ENCODE results near the gene HYDIN. TPM values are rescaled to one million over a fixed set of nuclear protein-coding genes. Genes with fewer than 3 reads are reported as not detected.

Gene HYDIN
- polyA plus RNA-seq, 2 of the 4 experiments (the other 2 are of a cell fraction) = 0.23 to 0.41 TPM

DNA sequence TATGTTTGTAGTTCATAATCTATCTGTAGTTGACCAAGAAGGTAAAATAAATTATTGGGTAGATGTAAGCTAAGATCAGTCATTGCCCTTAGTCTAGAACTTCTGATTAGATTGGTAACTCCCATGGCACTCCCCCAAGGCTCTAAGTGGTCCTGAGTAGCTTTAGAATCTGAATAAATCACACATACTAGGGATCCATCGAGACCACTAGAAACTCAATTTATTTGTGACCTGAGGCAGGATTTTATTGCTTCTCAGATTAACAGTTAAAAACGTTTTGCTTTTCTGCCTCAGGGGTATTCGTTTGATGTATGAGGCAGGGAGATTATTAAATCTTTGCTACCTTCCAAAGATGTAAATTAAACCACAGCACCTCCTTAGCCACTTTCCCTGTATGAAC is 33.8 kb upstream of the HYDIN start:
- Histone ChIP-seq H3K9me3 (no peaks in the 10 kb centered on the region), H3K4me1 (no peaks in the 10 kb centered on the region), H3K4me3 (no peak overlapping the region), H3K4me2 (no peak overlapping the region), H3K27ac (no peak overlapping the region)
- no peak for FAIRE-seq
- DNase-seq (ENCODE audit: low read depth in 1 of 2, low spot score in 1 of 2) = no peak
- no peak for ATAC-seq
- CTCF ChIA-PET = no interaction called here
- TF ChIP-seq TP53 (CRISPR knock-in tag; IDR thresholded peaks at IDR 0.05) (no peak), KDM5A (IDR thresholded peaks at IDR 0.05) (no peak), PHF8 (IDR thresholded peaks at IDR 0.05; ENCODE audit: borderline replicate concordance, low read depth) (no peak), FOXS1 (CRISPR knock-in tag; IDR thresholded peaks at IDR 0.05) (no peak), ZFP36 (IDR thresholded peaks at IDR 0.05; ENCODE audit: borderline replicate concordance, partially characterized antibody) (no peak), NPAS2 (CRISPR knock-in tag; IDR thresholded peaks at IDR 0.05; ENCODE audit: borderline replicate concordance) (no peak), EHMT2 (IDR thresholded peaks at IDR 0.05; ENCODE audit: low read depth) (no peak), MAZ (IDR thresholded peaks at IDR 0.05; ENCODE audit: borderline replicate concordance, low read depth, low read length) (no peak)
- TF ChIP-seq, protein P1, sequence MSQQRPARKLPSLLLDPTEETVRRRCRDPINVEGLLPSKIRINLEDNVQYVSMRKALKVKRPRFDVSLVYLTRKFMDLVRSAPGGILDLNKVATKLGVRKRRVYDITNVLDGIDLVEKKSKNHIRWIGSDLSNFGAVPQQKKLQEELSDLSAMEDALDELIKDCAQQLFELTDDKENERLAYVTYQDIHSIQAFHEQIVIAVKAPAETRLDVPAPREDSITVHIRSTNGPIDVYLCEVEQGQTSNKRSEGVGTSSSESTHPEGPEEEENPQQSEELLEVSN (IDR thresholded peaks at IDR 0.05; ENCODE audit: borderline replicate concordance, low read depth) = no peak
- 2% methylated on average over 3 of the region's 3 CpGs for WGBS (ENCODE audit: missing lambda C conversion rate)
- POLR2A ChIA-PET = no interaction called here

DNA sequence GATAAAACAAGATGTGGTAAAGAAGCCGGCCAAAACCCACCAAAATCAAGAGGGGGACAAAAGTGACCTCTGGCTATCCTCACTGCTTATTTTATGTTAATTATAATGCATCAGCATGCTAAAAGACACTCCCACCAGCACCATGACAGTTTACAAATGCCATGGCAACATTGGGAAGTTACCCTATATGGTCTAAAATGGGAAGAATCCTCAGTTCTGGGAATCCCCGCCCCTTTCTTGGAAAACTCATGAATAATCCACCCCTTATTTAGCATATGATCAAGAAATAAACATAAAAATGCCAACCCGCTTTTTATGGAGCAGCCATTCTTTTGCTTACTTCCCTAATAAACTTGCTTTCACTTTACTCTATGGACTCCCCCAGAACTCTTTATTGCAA is 33.1 kb upstream of the HYDIN start:
- DNase-seq (ENCODE audit: low read depth in 1 of 2, low spot score in 1 of 2) = no peak
- ChIA-PET POLR2A (no interaction called here), CTCF (no interaction called here)
- FAIRE-seq = no peak
- TF ChIP-seq KDM1A (IDR thresholded peaks at IDR 0.05; ENCODE audit: low read depth) (no peak), ESRRA (IDR thresholded peaks at IDR 0.05; ENCODE audit: borderline replicate concordance, low read length) (no peak), FOSL2 (IDR thresholded peaks at IDR 0.05) (no peak), FOSL2 (CRISPR knock-in tag; IDR thresholded peaks at IDR 0.05) (no peak), FOSB (CRISPR knock-in tag; IDR thresholded peaks at IDR 0.05) (no peak), NR3C1 (IDR thresholded peaks at IDR 0.05) (no peak), CTCF (IDR thresholded peaks at IDR 0.05) (no peak)
- TF ChIP-seq, protein P2, sequence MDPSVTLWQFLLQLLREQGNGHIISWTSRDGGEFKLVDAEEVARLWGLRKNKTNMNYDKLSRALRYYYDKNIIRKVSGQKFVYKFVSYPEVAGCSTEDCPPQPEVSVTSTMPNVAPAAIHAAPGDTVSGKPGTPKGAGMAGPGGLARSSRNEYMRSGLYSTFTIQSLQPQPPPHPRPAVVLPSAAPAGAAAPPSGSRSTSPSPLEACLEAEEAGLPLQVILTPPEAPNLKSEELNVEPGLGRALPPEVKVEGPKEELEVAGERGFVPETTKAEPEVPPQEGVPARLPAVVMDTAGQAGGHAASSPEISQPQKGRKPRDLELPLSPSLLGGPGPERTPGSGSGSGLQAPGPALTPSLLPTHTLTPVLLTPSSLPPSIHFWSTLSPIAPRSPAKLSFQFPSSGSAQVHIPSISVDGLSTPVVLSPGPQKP (IDR thresholded peaks at IDR 0.05; ENCODE audit: low read depth, low read length) = no peak
- TF ChIP-seq, protein P3, sequence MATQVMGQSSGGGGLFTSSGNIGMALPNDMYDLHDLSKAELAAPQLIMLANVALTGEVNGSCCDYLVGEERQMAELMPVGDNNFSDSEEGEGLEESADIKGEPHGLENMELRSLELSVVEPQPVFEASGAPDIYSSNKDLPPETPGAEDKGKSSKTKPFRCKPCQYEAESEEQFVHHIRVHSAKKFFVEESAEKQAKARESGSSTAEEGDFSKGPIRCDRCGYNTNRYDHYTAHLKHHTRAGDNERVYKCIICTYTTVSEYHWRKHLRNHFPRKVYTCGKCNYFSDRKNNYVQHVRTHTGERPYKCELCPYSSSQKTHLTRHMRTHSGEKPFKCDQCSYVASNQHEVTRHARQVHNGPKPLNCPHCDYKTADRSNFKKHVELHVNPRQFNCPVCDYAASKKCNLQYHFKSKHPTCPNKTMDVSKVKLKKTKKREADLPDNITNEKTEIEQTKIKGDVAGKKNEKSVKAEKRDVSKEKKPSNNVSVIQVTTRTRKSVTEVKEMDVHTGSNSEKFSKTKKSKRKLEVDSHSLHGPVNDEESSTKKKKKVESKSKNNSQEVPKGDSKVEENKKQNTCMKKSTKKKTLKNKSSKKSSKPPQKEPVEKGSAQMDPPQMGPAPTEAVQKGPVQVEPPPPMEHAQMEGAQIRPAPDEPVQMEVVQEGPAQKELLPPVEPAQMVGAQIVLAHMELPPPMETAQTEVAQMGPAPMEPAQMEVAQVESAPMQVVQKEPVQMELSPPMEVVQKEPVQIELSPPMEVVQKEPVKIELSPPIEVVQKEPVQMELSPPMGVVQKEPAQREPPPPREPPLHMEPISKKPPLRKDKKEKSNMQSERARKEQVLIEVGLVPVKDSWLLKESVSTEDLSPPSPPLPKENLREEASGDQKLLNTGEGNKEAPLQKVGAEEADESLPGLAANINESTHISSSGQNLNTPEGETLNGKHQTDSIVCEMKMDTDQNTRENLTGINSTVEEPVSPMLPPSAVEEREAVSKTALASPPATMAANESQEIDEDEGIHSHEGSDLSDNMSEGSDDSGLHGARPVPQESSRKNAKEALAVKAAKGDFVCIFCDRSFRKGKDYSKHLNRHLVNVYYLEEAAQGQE (IDR thresholded peaks at IDR 0.05) = no peak
- 19% methylated on average over 3 of the region's 3 CpGs for WGBS (ENCODE audit: missing lambda C conversion rate)
- H3K27ac ChIP-seq = no peak overlapping the region
- H3K4me3 ChIP-seq = no peak overlapping the region
- no peak overlapping the region for H3K4me2 ChIP-seq
- ATAC-seq = no peak
- no peaks in the 10 kb centered on the region for H3K9me3 ChIP-seq
- no peaks in the 10 kb centered on the region for H3K4me1 ChIP-seq

Data from A549 (cell line).